ENCODE data around the gene ANKS1B.

- TF ChIP-seq SUZ12 (IDR thresholded peaks at IDR 0.05; ENCODE audit: extremely low read depth, insufficient read depth, insufficient read length), result no peak
- no peak for TF ChIP-seq YY1 (IDR thresholded peaks at IDR 0.05; ENCODE audit: insufficient read depth, insufficient read length)
- TF ChIP-seq ZNF274 (IDR thresholded peaks at IDR 0.05; ENCODE audit: low read depth, low read length), result no peak
These were observed 1240.1 kb downstream of the ANKS1B start for GRCh38 chr12:98744680-98745079.
